Measurements from ENCODE around the gene CCDC34. TPM values are rescaled to one million over a fixed set of nuclear protein-coding genes. Genes with fewer than 3 reads are reported as not detected.
"Not testable (repeated sequence)": the region's sequence is repeated elsewhere in the genome, so short reads cannot be mapped to it uniquely, and the experiment has no call there.

Gene CCDC34
- total RNA-seq, 1 experiment from 2014 or later, result 10.5 TPM

DNA sequence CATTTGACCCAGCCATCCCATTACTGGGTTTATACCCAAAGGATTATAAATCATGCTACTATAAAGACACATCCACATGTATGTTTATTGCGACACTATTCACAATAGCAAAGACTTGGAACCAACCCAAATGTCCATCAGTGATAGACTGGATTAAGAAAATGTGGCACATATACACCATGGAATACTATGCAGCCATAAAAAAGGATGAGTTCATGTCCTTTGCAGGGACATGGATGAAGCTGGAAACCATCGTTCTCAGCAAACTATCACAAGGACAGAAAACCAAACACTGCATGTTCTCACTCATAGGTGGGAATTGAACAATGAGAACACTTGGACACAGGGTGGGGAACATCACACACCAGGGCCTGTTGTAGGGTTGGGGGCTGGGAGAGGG lies 36.0 kb downstream of the CCDC34 start:
- DNase-seq (ENCODE audit: low read depth), result not testable (repeated sequence)

DNA sequence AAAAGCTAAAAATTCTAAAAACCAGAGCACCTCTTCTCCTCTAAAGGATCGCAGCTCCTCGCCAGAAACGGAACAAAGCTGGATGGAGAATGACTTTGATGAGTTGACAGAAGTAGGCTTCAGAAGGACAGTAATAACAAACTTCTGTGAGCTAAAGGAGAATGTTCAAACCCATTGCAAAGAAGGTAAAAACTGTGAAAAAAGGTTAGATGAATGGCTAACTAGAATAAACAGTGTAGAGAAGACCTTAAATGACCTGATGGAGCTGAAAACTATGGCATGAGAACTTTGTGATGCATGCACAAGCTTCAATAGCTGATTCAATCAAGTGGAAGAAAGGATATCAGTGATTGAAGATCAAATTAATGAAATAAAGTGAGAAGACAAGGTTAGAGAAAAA lies 40.8 kb downstream of the CCDC34 start:
- not testable (repeated sequence) for DNase-seq (ENCODE audit: low read depth)

DNA sequence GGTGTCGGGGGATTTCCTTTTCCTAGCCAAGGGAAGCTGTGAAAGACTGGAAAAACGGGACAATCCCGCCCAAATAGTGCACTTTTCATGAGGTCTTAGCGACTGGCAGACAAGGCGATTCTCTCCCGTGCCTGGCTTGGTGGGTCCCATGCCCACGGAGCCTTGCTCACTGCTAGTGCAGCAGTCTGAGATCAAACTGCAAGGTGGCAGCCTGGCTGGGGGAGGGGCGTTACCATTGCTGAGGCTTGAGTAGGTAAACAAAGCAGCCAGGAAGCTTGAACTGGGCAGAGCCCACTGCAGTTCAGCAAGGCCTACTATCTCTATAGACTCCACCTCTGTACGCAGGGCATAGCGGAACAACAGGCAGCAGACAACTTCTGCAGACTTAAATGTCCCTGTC lies 41.7 kb downstream of the CCDC34 start:
- DNase-seq (ENCODE audit: low read depth), result not testable (repeated sequence)

GRCh38 chr11:27319072-27319471 lies 43.9 kb downstream of the CCDC34 start:
- peak; percentile 72 for DNase-seq (ENCODE audit: low read depth)

- DNase-seq (ENCODE audit: low read depth), result peak; percentile 61
Measured at GRCh38 chr11:27317751-27318150, 45.3 kb downstream of the CCDC34 start.

- no peak for DNase-seq (ENCODE audit: low read depth)
Measured at GRCh38 chr11:27315836-27316235, 47.2 kb downstream of the CCDC34 start.

- DNase-seq (ENCODE audit: low read depth), result no peak
Measured at GRCh38 chr11:27313157-27313821, 49.7 kb downstream of the CCDC34 start.

DNA sequence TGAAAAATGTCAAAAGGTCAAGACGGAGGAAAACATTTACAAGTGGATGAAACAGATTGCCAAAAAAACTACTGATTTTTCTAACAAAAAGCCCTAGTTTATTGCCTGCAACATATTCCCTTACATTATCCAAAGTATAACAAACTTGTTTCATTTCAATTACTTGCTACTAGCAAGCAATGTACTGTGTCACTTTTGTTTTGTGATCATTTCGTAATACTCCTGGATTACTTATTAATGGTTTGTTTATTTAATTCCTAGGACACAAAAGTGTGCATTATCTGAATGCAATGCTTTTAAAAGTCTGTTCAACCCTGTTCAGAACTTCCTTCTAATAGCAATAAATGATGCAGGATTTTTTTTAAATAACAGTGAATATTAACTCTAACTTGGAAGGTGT lies 50.9 kb downstream of the CCDC34 start:
- no peak for DNase-seq (ENCODE audit: low read depth)

DNA sequence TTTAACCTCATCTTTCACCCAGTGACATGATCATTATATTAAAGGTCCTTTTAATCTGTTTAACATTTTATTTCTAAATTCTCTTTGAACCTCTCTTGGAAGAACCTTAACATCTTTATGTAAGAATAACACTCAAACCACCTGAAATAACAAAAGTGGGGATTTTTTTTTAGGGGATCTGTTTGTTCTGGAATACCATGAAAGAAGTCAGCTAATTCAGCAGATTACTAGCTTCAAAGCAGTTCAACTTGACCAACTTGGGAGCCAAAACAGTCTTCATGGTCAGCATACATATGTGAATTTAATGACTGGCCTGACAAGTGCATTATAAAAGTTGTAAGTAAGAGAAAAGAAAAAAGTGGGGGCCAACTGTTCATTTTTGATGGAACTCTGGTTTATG lies 52.3 kb downstream of the CCDC34 start:
- DNase-seq (ENCODE audit: low read depth), result no peak

DNA sequence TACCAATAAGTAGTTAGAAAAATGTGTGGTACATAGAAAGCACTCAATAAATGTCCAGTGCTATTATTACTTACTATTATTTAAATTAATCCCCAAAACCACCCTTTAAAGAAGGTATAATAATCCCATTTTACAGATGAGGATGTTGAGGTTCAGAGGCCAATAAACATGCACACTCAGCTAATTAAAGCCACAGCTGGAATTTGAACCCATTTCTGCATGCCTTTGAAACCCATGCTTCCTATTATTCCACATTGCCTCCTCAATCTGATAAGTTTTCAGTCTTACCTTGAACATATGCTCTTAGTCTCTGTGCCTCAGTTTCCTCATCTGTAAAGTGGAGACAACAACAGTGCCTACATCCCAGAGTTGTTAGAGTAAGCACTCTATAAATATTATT lies 52.8 kb downstream of the CCDC34 start:
- DNase-seq (ENCODE audit: low read depth), result no peak

DNA sequence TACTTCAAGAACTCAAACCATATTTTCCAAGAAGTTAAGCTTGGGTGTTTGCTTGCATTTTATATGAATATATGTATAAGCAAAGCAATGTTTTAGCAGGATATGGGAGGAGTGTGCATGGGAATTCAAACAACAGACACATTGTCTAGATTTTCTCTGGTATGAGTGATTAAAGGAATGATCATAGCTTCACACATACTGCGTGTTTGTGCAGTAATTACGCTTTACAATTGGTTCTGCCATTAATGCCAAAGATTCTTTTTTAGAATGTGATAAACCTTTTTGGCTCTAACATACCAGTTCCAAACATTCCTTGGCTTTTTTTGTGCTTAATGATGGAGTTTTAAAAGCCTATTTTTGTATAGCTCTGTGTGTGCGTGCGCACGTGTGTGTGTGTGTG lies 54.0 kb downstream of the CCDC34 start:
- DNase-seq (ENCODE audit: low read depth), result no peak

DNA sequence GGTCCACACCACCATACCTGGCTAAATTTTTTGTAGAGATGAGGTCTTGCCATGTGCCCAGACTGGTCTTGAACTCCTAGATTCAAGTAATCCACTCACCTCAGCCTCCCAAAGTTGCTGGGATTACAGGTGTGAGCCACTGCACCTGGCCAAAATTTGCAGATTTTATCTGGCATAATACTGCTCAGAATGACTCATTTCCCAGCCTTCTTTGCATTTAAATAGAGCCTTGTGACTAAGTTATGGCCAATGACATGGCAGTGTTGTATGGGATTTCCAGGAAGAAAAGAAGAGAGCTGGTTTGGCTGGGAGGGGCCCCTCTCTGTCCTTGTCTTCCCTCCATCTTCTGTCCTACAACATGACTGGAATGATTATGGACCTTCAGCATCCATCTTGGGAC lies 55.8 kb downstream of the CCDC34 start:
- no peak for DNase-seq (ENCODE audit: low read depth)

GRCh38 chr11:27305751-27306150 lies 57.3 kb downstream of the CCDC34 start:
- DNase-seq (ENCODE audit: low read depth), result no peak

GRCh38 chr11:27304514-27304913 lies 58.5 kb downstream of the CCDC34 start:
- no peak for DNase-seq (ENCODE audit: low read depth)

DNA sequence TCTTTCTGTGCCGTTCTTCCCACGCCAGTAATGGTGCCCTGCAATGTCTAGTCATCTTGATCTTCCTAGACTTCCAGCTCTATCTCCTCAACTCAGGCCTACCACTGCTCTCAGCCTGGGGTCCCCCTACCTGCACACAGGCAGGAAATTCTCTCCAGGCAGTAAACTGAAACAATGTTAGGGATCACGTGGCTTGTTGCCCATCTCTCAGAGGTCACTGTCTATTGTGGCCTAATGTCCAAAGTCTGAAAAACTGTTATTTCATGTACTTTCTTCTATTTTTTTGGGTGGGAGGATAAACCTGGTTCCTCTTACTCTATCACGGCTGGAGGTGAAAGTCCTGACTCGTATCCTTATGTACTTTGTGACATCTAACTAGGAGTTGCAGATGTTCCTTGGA lies 59.1 kb downstream of the CCDC34 start:
- DNase-seq (ENCODE audit: low read depth), result no peak

DNA sequence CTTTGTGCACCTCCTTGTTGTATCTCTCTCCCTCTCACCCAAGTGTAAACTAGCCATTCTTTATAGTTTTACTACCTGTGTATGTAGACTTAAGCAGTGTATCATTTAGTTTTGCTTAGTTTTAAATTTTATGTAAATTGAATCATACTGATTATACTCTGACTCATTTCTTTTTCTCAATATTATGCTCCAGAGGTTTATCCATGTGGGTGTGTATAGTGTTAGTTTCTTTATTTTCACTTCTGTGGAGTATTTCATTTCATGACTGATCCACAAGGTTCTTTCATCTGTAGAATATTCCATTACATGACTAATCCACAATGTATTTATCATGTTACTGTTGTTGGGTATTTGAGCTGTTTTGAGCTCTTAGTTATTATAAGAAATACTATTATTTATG lies 62.0 kb downstream of the CCDC34 start:
- DNase-seq (ENCODE audit: low read depth), result no peak

GRCh38 chr11:27297616-27298015 lies 65.4 kb downstream of the CCDC34 start:
- DNase-seq (ENCODE audit: low read depth), result no peak

DNA sequence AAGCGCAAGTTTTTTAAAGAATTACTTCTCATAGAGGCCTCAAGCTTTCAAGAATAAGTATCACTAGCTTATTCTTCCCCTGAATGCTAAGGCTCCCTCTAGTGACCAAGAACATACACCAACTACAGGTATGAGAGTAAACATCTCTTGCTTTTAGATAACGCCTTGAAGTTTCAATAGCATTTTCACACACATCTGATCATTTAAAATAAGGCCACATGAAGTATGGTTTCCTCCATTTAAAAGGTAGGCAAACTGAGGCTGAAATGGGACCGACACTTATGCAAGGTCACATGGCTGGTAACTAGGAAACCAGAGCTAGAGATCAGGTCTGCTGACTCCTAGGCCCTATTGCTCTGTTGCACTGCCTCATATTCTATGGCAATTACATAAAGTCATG lies 66.5 kb downstream of the CCDC34 start:
- peak; percentile 39 for DNase-seq (ENCODE audit: low read depth)

GRCh38 chr11:27295928-27296327 lies 67.1 kb downstream of the CCDC34 start:
- no peak for DNase-seq (ENCODE audit: low read depth)

GRCh38 chr11:27294654-27295053 lies 68.4 kb downstream of the CCDC34 start:
- no peak for DNase-seq (ENCODE audit: low read depth)

DNA sequence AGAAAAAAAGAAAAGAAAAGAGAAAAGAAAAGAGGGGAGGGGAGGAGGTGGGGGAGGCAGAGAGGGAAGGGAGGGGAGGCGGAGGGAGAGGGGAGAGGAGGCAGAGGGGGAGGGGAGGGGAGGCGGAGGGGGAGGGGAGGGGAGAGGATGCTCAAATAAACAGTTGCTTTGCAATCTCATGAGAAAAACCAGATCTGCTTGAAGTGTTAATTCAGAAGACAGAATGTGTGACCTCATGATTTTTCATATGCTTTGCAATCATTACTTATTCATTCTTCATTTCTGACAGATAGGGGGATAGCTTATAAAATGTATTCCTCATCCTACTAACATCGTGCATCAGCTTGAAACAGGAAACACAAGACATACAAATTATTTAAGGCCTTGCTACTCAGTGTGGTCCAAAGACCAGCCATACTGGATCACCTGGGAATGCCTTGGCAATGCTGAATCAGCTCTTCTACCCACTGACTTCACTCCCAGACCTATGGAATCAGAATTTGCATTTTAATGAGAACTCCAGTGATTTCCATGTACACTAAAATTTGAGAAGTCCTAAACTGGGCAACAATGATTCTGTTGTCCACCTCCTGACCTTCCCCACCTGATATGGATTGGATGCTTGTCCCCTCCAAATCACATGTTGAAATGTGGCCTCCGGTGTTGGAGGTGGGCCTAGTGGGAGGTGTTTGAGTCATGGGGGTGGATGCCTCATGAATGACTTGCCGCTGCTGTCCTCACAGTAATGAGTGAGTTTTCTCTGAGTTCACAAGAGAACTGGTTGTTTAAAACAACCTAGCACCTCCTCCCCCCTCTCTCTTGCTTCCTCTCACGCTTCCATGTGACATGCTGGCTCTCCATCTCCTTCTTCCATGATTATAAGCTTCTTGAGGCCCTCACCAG lies 69.2 kb downstream of the CCDC34 start:
- peak; percentile 78 for DNase-seq (ENCODE audit: low read depth)

GRCh38 chr11:27292637-27293010 lies 70.4 kb downstream of the CCDC34 start:
- DNase-seq (ENCODE audit: low read depth), result no peak

Data from HT1080 (cell line).